ENCODE results near the gene SRP9. TPM values are rescaled to one million over a fixed set of nuclear protein-coding genes. Genes with fewer than 3 reads are reported as not detected.

SRP9 gene
- total RNA-seq, 1 donor from 2014 or later = 143 TPM

DNA sequence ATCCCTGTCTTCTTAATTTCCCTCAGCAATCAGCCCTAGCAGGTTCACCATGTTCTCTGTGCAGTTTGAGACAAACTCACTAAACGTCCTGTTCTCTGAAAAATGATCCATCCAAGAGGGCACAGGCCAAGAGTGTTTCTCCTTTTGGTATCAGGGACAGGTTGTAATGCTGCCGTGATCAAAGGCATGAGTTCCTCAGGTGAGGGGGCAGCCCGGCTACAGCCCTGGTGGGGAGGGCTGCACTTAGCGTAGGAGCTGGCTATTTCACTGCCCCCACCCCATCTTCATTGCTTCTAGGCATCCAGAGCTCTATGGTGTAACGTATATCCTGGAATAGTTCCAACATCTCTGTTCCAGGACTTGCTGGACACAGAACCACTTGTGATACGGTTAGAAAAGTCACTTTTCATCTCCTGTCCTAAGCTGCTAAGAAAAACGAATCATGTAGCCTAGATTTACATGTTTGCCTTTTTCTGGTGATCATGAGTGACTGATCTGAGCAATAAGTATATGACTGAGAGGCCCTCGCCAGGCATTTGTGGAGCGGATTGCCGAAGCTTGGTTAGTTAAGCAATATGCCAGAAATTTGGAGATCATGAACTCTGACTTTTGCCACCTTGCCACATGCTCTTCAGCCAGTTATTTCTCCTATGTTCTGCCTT is 41.1 kb upstream of the SRP9 start:
- Mint-ChIP-seq H3K27me3 (no peaks in the 10 kb centered on the region), H3K4me3 (no peak overlapping the region), H3K27ac (no peak overlapping the region), H3K36me3 (ENCODE audit: low read depth) (no peaks in the 10 kb centered on the region), H3K4me1 (no peaks in the 10 kb centered on the region), H3K9me3 (no peaks in the 10 kb centered on the region)
- intact Hi-C loops (cut with micrococcal nuclease) = no loop called here
- DNase-seq (no peak), ATAC-seq (ENCODE audit: low read depth) (no peak)
- TF ChIP-seq, protein P1, sequence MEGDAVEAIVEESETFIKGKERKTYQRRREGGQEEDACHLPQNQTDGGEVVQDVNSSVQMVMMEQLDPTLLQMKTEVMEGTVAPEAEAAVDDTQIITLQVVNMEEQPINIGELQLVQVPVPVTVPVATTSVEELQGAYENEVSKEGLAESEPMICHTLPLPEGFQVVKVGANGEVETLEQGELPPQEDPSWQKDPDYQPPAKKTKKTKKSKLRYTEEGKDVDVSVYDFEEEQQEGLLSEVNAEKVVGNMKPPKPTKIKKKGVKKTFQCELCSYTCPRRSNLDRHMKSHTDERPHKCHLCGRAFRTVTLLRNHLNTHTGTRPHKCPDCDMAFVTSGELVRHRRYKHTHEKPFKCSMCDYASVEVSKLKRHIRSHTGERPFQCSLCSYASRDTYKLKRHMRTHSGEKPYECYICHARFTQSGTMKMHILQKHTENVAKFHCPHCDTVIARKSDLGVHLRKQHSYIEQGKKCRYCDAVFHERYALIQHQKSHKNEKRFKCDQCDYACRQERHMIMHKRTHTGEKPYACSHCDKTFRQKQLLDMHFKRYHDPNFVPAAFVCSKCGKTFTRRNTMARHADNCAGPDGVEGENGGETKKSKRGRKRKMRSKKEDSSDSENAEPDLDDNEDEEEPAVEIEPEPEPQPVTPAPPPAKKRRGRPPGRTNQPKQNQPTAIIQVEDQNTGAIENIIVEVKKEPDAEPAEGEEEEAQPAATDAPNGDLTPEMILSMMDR (IDR thresholded peaks at IDR 0.05) = no peak
- CTCF ChIA-PET = no interaction called here
- POLR2A ChIA-PET = no interaction called here

DNA sequence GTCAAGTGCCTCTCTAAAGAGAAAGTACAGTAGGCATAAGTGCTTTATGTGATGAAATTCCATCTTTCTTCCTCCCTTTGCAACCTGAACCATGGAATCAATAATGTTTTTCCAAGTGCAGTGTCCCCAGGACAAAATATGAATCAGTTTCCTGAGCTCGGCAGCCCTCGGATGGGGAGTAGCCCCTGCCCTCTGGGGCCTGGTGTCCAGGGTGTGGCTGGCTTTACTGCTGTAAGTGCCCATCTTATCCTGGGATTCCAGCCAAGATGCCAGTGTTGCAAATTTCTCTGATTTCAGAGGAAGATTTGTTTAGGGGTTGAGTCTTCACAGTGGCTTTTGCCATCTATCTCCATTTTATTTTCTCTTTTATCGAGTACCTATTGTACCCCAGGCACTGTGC is 40.5 kb upstream of the SRP9 start:
- H3K4me1 Mint-ChIP-seq = no peaks in the 10 kb centered on the region
- no peaks in the 10 kb centered on the region for H3K36me3 Mint-ChIP-seq (ENCODE audit: low read depth)
- ATAC-seq (ENCODE audit: low read depth) = no peak
- no peak for DNase-seq
- H3K4me3 Mint-ChIP-seq = no peak overlapping the region
- no peaks in the 10 kb centered on the region for H3K9me3 Mint-ChIP-seq
- intact Hi-C loops (cut with micrococcal nuclease) = no loop called here
- no peak overlapping the region for H3K27ac Mint-ChIP-seq
- TF ChIP-seq, protein P1 (IDR thresholded peaks at IDR 0.05) = no peak
- ChIA-PET POLR2A (no interaction called here), CTCF (no interaction called here)
- no peaks in the 10 kb centered on the region for H3K27me3 Mint-ChIP-seq

DNA sequence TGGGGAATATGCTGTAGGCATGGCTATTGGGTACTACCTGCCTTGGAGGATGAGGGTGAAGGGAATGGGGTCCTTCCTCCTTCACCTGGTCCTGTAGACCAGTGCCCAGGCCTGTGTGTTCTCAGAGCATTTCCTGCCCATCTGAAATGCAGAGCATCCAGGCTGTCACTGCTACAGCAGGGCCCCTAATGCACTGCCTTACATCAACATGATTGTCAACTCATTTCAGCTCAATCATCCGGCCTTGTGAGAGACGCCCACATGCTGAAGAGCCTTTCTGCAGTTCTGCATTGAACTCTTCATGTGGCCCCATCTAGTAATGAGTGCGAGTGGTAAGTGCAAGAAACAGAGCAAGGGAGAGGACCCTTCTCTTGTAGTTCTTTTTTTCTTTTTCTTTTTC is 39.8 kb upstream of the SRP9 start:
- intact Hi-C loops (cut with micrococcal nuclease) = no loop called here
- DNase-seq (no peak), ATAC-seq (ENCODE audit: low read depth) (no peak)
- ChIA-PET CTCF (no interaction called here), POLR2A (interaction anchor here (0.7 kb wide), 1 partner anchor 14 kb away, joined by 4 read pairs; no protein-coding TSS in a partner anchor)
- no peaks in the 10 kb centered on the region for H3K36me3 Mint-ChIP-seq (ENCODE audit: low read depth)
- H3K9me3 Mint-ChIP-seq = no peaks in the 10 kb centered on the region
- no peaks in the 10 kb centered on the region for H3K27me3 Mint-ChIP-seq
- no peak overlapping the region for H3K27ac Mint-ChIP-seq
- TF ChIP-seq, protein P1 (IDR thresholded peaks at IDR 0.05) = no peak
- H3K4me1 Mint-ChIP-seq = no peaks in the 10 kb centered on the region
- H3K4me3 Mint-ChIP-seq = no peak overlapping the region

DNA sequence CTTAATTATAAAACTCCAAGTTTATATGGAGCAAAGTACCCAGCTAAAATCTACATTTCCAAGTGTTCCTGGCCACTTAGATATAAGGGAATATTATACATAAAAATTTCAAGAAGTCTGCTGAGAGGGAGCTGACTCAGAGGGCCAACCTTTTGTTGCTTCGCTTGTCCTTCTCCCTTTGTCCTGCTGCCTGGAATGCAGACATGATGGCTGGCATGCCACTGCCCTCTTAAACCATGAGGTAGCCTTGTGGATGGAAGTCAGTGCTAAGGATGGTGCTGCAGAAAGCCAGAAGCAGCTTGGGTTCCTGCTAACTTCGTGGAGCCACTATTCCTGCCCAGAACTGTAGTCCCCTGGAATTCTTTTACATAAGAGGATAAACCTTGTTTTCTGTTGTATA is 38.9 kb upstream of the SRP9 start:
- no peak for DNase-seq
- POLR2A ChIA-PET = no interaction called here
- intact Hi-C loops (cut with micrococcal nuclease) = no loop called here
- ATAC-seq (ENCODE audit: low read depth) = no peak
- TF ChIP-seq, protein P1 (IDR thresholded peaks at IDR 0.05) = no peak
- CTCF ChIA-PET = no interaction called here
- Mint-ChIP-seq H3K9me3 (no peaks in the 10 kb centered on the region), H3K27me3 (no peaks in the 10 kb centered on the region), H3K4me3 (no peak overlapping the region), H3K36me3 (ENCODE audit: low read depth) (no peaks in the 10 kb centered on the region), H3K27ac (no peak overlapping the region), H3K4me1 (no peaks in the 10 kb centered on the region)

DNA sequence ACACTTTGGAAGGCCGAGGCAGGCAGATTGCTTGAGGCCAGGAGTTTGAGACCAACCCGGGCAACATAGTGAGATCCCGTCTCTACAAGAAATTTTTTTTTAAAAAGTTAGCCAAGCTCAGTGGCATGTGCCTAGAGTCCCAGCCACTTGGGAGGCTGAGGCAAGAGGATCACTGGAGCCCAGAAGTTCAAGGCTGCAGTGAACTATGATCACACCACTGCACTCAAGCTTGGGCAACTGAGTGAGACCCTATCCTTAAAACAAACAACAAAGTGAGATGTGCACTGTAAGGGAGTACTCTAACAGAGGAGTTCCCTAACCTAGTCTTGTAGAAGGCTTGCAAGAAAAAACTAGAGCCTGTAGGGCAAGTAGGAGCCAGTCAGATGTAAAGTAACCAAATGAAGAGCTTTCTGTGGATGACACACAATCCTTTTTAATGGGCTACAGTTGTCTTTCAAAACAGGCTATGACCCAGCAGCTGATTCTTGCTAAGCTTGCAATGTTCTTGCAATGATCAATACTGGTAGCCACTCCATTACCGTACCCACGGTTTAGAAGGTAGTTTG is 38.0 kb upstream of the SRP9 start:
- DNase-seq (no peak), ATAC-seq (ENCODE audit: low read depth) (no peak)
- TF ChIP-seq, protein P1 (IDR thresholded peaks at IDR 0.05) = no peak
- H3K4me3 Mint-ChIP-seq = no peak overlapping the region
- no peak overlapping the region for H3K27ac Mint-ChIP-seq
- H3K27me3 Mint-ChIP-seq = no peaks in the 10 kb centered on the region
- H3K4me1 Mint-ChIP-seq = no peaks in the 10 kb centered on the region
- ChIA-PET CTCF (no interaction called here), POLR2A (no interaction called here)
- H3K36me3 Mint-ChIP-seq (ENCODE audit: low read depth) = no peaks in the 10 kb centered on the region
- intact Hi-C loops (cut with micrococcal nuclease) = no loop called here
- no peaks in the 10 kb centered on the region for H3K9me3 Mint-ChIP-seq

Data from activated B cell treated with CpG ODN at 0.5 μM for 24 hours (primary cell).